ENCODE measurements around the gene PRCD.

Gene PRCD

GRCh38 chr17:76576189-76576588 lies 36.3 kb downstream of the PRCD start:
- H3K36me3 Mint-ChIP-seq: no peaks in the 10 kb centered on the region
- no peak for ATAC-seq
- H3K4me1 Mint-ChIP-seq: no peaks in the 10 kb centered on the region
- no peak overlapping the region for H3K4me3 Mint-ChIP-seq
- H3K9me3 Mint-ChIP-seq: no peaks in the 10 kb centered on the region
- no peak overlapping the region for H3K27ac Mint-ChIP-seq
- no peak for DNase-seq (ENCODE audit: low spot score in 2 of 2)

GRCh38 chr17:76577876-76578275 lies 38.0 kb downstream of the PRCD start:
- H3K36me3 Mint-ChIP-seq: no peaks in the 10 kb centered on the region
- H3K27ac Mint-ChIP-seq: no peak overlapping the region
- H3K4me3 Mint-ChIP-seq: no peak overlapping the region
- H3K9me3 Mint-ChIP-seq: no peaks in the 10 kb centered on the region
- DNase-seq (ENCODE audit: low spot score in 2 of 2) (no peak), ATAC-seq (no peak)
- H3K4me1 Mint-ChIP-seq: no peaks in the 10 kb centered on the region

- no peak overlapping the region for H3K4me3 Mint-ChIP-seq
These were observed 38.5 kb downstream of the PRCD start for GRCh38 chr17:76578376-76578775.

GRCh38 chr17:76579281-76579680 lies 39.4 kb downstream of the PRCD start:
- Mint-ChIP-seq H3K27ac (peak overlapping the region; percentile 67), H3K4me1 (no peaks in the 10 kb centered on the region), H3K36me3 (no peaks in the 10 kb centered on the region), H3K4me3 (no peak overlapping the region), H3K9me3 (no peaks in the 10 kb centered on the region)
- peak; percentile 67 for ATAC-seq
- no peak for DNase-seq (ENCODE audit: low spot score in 2 of 2)

More at GRCh38 chr17:76578376-76578775, 38.5 kb downstream of the PRCD start:
- ATAC-seq: no peak
- Mint-ChIP-seq H3K4me1 (no peaks in the 10 kb centered on the region), H3K27ac (no peak overlapping the region), H3K36me3 (no peaks in the 10 kb centered on the region), H3K9me3 (no peaks in the 10 kb centered on the region)
- DNase-seq (ENCODE audit: low spot score in 2 of 2): no peak

- Mint-ChIP-seq H3K36me3 (no peaks in the 10 kb centered on the region), H3K4me3 (no peak overlapping the region), H3K4me1 (no peaks in the 10 kb centered on the region), H3K27ac (no peak overlapping the region), H3K9me3 (no peaks in the 10 kb centered on the region)
- ATAC-seq: no peak
- no peak for DNase-seq (ENCODE audit: low spot score in 2 of 2)
These were observed 41.7 kb downstream of the PRCD start for GRCh38 chr17:76581515-76581914.

DNA sequence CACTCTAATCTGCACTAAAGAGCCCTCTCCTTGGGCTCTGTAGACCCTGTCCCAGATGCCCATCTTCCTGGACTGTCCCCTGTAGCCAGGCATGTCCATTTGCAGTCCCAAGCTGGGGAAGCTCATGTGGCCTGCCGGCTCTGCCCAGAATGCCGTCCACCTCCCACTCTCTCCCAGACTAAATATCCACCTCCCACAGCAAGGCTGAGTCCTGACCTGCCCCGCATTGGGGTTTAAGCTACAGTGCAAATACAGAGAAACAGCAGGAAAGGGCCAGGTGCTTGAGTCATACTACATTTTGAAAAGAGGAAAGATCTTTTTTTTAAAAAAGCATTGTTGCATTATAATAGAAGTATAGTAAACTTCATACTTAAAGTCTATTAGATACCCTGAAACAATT lies 42.8 kb downstream of the PRCD start:
- no peak for DNase-seq (ENCODE audit: low spot score in 2 of 2)

DNA sequence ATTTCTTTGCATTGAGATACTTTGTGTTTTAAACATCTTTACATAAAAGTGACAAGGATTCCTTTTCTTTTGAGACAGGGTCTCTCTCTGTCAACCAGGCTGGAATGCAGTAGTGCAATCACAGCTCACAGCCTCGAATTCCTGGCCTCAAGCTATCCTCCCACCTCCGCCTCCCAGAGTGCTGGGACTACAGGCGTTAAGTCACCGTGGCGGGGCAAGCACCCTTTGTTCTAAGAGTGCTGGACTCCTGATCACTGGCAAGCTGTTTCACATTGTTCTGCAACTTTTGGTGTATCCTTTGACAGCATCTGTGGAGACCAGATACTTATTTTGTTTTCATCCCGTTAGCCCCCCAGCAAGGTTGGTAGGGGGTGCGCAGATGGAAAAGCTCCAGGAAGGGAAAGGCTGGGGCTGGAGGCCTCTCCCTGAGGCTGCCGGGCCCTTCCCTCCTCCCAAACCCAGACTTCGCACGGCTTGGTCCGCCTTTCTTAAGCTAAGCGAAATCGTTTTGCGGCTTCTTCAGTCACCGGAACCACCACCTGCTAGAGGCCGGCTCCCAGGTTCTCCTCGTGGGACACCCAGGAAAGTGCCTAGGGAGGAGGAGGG lies 44.7 kb downstream of the PRCD start:
- ATAC-seq: no peak
- no peaks in the 10 kb centered on the region for H3K36me3 Mint-ChIP-seq
- no peak overlapping the region for H3K27ac Mint-ChIP-seq
- H3K4me3 Mint-ChIP-seq: peak overlapping the region; percentile 67
- peaks cover 11% of the 10 kb centered on the region for H3K4me1 Mint-ChIP-seq
- H3K9me3 Mint-ChIP-seq: no peaks in the 10 kb centered on the region
- no peak for DNase-seq (ENCODE audit: low spot score in 2 of 2)

More for the DNA sequence above, 42.8 kb downstream of the PRCD start:
- no peaks in the 10 kb centered on the region for H3K9me3 Mint-ChIP-seq
- H3K36me3 Mint-ChIP-seq: no peaks in the 10 kb centered on the region
- no peak overlapping the region for H3K4me3 Mint-ChIP-seq
- no peak for ATAC-seq
- no peak overlapping the region for H3K27ac Mint-ChIP-seq
- H3K4me1 Mint-ChIP-seq: peaks cover 11% of the 10 kb centered on the region

- peaks cover 11% of the 10 kb centered on the region for H3K4me1 Mint-ChIP-seq
- DNase-seq (ENCODE audit: low spot score in 2 of 2) (peak in 1 of 2 donors; percentile 23), ATAC-seq (no peak)
- no peak overlapping the region for H3K27ac Mint-ChIP-seq
- H3K4me3 Mint-ChIP-seq: peak overlapping the region; percentile 67
- H3K9me3 Mint-ChIP-seq: no peaks in the 10 kb centered on the region
- no peaks in the 10 kb centered on the region for H3K36me3 Mint-ChIP-seq
These were observed 45.3 kb downstream of the PRCD start for GRCh38 chr17:76585033-76585648.

DNA sequence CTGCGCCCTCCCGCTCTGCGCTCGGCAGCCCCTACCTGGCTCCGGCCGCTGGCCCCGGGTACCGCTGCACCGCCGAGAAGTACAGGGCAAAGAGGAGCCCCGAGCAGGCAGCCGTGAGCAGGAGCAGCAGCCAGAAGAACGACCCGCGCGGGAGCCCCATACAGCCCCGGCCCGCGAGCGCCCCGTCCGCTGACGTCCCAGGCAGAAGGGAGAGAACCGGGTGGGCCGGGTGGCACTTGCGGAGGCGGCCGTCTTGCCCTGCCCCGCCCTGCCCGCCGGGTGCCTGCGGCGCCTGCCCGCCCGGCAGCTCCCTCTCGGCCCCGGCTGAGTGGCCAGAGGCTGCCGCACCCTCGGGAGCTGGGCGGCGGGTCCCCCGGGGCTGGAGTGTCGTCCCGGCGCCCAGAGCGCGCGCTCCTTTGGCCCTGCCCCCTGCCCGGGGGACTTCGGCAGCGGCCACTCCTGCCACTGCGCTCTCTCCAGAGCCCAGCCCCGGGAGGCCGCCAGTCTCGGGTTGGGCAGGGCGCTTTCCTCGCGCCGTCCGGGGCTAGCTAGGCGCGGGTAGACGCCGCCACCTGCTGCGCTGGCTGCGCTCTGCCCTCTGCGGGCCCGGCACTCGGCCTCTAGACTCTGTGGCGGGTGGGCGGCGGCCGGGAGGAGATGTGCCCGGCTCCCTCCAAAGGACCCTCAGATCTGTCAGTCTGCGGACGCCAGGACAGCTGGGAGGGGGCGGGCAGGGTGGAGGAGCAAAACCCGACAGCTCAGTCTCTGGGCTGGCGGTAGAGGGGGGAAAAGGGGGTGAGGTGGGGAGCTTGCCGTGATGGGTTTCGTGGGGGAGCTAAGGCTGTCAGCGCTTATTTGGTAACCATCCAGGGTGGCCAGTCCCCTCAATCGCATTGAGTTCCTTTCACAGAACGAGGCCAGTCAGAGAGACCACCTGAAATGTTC lies 46.1 kb downstream of the PRCD start, which contains the start of gene ST6GALNAC2:
ST6GALNAC2 (minus strand) TSS at position 212 of the 945 bp plus-strand sequence; CDS start at position 160, 52 bp downstream.
- peaks cover 11% of the 10 kb centered on the region for H3K4me1 Mint-ChIP-seq
- no peak within 1 kb of the TSS for H3K27ac Mint-ChIP-seq
- no peaks in the 10 kb centered on the region for H3K36me3 Mint-ChIP-seq
- peak within 1 kb of the TSS; percentile 67 for H3K4me3 Mint-ChIP-seq
- peak; percentile 49 to 72 for DNase-seq (ENCODE audit: low spot score in 2 of 2)
- ATAC-seq: peak; percentile 89
- H3K9me3 Mint-ChIP-seq: no peaks in the 10 kb centered on the region

GRCh38 chr17:76586741-76587487 lies 47.1 kb downstream of the PRCD start:
- no peaks in the 10 kb centered on the region for H3K9me3 Mint-ChIP-seq
- DNase-seq (ENCODE audit: low spot score in 2 of 2): no peak
- no peak overlapping the region for H3K27ac Mint-ChIP-seq
- H3K4me3 Mint-ChIP-seq: peak overlapping the region; percentile 67
- peaks cover 11% of the 10 kb centered on the region for H3K4me1 Mint-ChIP-seq
- no peaks in the 10 kb centered on the region for H3K36me3 Mint-ChIP-seq
- no peak for ATAC-seq

DNA sequence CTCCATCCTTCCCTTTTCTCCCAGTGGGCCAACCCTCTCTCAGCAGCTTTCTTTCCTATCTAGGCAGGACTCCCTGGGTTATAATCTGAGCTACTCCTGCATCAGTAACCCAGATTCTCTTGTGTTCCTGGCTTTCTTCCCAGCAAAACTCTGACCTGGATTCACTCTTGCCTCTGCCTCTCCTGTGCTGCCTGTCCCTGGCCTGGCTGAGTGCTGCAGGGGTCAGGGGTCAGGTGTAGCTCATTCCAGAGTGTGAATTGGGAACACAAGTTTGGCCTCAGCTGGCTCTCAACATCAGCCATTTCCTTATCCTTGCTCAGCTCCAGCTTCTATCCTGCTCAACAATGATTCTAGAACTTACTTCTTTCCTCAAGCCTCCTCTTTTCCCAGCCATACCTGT lies 48.3 kb downstream of the PRCD start:
- no peak for ATAC-seq
- no peak overlapping the region for H3K4me3 Mint-ChIP-seq
- peaks cover 11% of the 10 kb centered on the region for H3K4me1 Mint-ChIP-seq
- H3K9me3 Mint-ChIP-seq: no peaks in the 10 kb centered on the region
- DNase-seq (ENCODE audit: low spot score in 2 of 2): no peak
- no peaks in the 10 kb centered on the region for H3K36me3 Mint-ChIP-seq
- no peak overlapping the region for H3K27ac Mint-ChIP-seq

GRCh38 chr17:76593384-76593826 lies 53.6 kb downstream of the PRCD start:
- DNase-seq (ENCODE audit: low spot score in 2 of 2) (no peak), ATAC-seq (no peak)
- Mint-ChIP-seq H3K36me3 (no peaks in the 10 kb centered on the region), H3K4me3 (no peak overlapping the region), H3K27ac (no peak overlapping the region), H3K9me3 (no peaks in the 10 kb centered on the region), H3K4me1 (no peaks in the 10 kb centered on the region)

GRCh38 chr17:76593959-76594358 lies 54.1 kb downstream of the PRCD start:
- no peaks in the 10 kb centered on the region for H3K9me3 Mint-ChIP-seq
- ATAC-seq: no peak

DNA sequence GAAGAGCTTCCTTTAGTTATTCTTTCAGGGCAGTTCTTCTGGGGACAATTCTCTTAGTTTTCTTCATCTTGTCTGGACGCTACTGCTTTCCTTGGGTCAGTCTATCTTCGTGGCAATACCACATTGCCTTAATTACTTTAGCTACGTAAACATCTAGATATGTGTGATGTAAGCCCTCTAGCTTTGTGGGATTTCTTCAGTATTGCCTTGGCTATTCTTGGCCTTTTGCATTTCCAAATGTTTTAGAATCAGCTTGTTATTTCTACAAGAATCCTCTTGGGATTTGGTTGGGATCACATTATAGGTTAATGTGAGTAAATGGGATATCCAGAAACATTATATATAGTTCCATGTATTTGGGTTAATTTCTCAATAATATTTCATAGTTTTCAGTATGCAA lies 54.8 kb downstream of the PRCD start:
- no peaks in the 10 kb centered on the region for H3K36me3 Mint-ChIP-seq
- no peak for ATAC-seq

More at GRCh38 chr17:76593959-76594358, 54.1 kb downstream of the PRCD start:
- DNase-seq (ENCODE audit: low spot score in 2 of 2): no peak
- Mint-ChIP-seq H3K4me1 (no peaks in the 10 kb centered on the region), H3K4me3 (no peak overlapping the region), H3K27ac (no peak overlapping the region), H3K36me3 (no peaks in the 10 kb centered on the region)

More for the DNA sequence above, 54.8 kb downstream of the PRCD start:
- H3K4me1 Mint-ChIP-seq: no peaks in the 10 kb centered on the region
- H3K27ac Mint-ChIP-seq: no peak overlapping the region
- no peak for DNase-seq (ENCODE audit: low spot score in 2 of 2)
- H3K9me3 Mint-ChIP-seq: no peaks in the 10 kb centered on the region
- no peak overlapping the region for H3K4me3 Mint-ChIP-seq

Data from stimulated activated effector memory CD8-positive, alpha-beta T cell treated with anti-CD3 and anti-CD28 coated beads, Interleukin-12 subunit alpha, Interleukin-12 subunit beta, amount 100 ng/mL, for 72 hours (primary cell).